Sciatic nerve (tissue), 2 donors: ENCODE measurements around the gene TNFSF4. TPM values are rescaled to one million over a fixed set of nuclear protein-coding genes. Genes with fewer than 3 reads are reported as not detected.

Experiments used
- ATAC-seq: fragments of 200-7000 bp; cut with Tn5 transposase; one replicate; pipeline ENCODE4 v1.9.1; 2020; ENCODE audit warnings: mild to moderate bottlenecking, moderate library complexity
- DNase-seq: peaks from one replicate; pipeline ENCODE4 v3.0.0-alpha.2; 2020; ENCODE audit warnings: low spot score
- intact Hi-C: fragments of 100-400 bp; cut with DNase I; formaldehyde crosslinking; loops from one replicate; pipeline ENCODE4 v1.14.2; 2022
- total RNA-seq: library from RNA; stranded (reverse); fragmentation: NEBNext Ultra II Directional; extraction: Animal tissue kit (Norgen Biotek cat#: 25700); gene quantifications from one replicate; pipeline ENCODE4 v1.2.1, GENCODE V29; 2021
- donor health status: DM: no; HTN: no; CAD: no.
- donor health status: DM: no; HTN: no; CAD: no.

The TNFSF4 gene
- total RNA-seq, 1 donor from 2014 or later, result 1.7 TPM

DNA sequence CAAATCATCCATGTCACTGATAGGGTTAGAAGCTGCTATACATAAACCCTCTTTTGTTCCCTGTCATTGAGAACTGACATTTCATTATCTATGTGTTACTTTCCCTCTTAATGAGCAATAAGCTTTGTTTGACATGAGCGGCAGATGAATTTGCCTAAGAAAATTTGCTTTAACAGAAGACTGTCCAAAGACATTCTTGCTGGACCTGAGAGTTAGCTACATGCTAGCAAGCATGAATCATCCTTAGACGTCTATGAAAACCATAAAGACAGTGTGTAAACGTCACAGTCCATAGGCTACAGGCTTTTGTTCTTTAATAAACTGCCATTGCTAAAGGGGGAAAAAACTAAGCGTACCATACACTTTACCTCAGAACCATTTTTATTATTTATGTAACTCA lies 73.1 kb downstream of the TNFSF4 start:
- no peak for DNase-seq
- intact Hi-C loops, result no loop called here
- ATAC-seq, result no peak

Other genes with a start within 250 kb of the TNFSF4 start
- 4.1 TPM for gene TNFSF18, start 156.4 kb downstream of the TNFSF4 start, total RNA-seq